Stimulated activated naive CD8-positive, alpha-beta T cell treated with anti-CD3 and anti-CD28 coated beads, Interleukin-15, amount 100 ng/mL, for 72 hours (primary cell): ENCODE measurements around the gene RBM20.
"Not testable (repeated sequence)": the region's sequence is repeated elsewhere in the genome, so short reads cannot be mapped to it uniquely, and the experiment has no call there.

Experiments used
- ATAC-seq: fragments of 150-1000 bp; cut with Tn5 transposase; 2 replicates; pipeline ENCODE4 v1.10.0; 2021; ENCODE audit warnings: mild to moderate bottlenecking, moderate library complexity
- DNase-seq, 2 donors: peaks; one replicate each; pipeline ENCODE4 v3.0.0; 2021 to 2022
- H3K27ac Mint-ChIP-seq, 2 donors: one replicate each; pipeline ENCODE4 v1.8.0; 2022; ENCODE audit warnings: mild to moderate bottlenecking in 2 of 2, mixed read lengths in 2 of 2, moderate library complexity in 2 of 2
- H3K27me3 Mint-ChIP-seq: one replicate; pipeline ENCODE4 v1.8.0; 2022; ENCODE audit warnings: mixed read lengths
- H3K4me1 Mint-ChIP-seq: one replicate; pipeline ENCODE4 v1.8.0; 2022; ENCODE audit warnings: mild to moderate bottlenecking, mixed read lengths
- H3K4me3 Mint-ChIP-seq, 2 donors: one replicate each; pipeline ENCODE4 v1.8.0; 2022; ENCODE audit warnings: mild to moderate bottlenecking in 2 of 2, mixed read lengths in 2 of 2, moderate library complexity in 1 of 2
- H3K9me3 Mint-ChIP-seq, 2 donors: one replicate each; pipeline ENCODE4 v1.8.0; 2022; ENCODE audit warnings: mixed read lengths in 2 of 2

RBM20 gene

DNA sequence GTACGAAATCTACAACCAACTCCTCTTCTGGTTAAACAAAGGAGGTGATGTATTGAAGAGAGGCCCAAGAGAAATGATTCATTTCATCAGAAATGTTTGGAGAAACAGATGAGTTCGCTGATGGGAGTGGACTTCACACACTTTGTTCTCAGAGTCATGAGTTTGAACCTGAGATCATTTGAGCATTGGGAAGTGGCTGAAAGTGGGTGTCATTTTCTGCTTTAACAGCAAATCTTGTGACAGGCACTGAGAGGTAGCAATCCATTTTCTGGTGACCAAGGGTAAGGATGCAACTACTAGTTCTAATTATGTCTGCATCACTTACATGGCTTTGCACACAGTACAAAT lies 51.4 kb downstream of the RBM20 start:
- Mint-ChIP-seq H3K4me1 (no peaks in the 10 kb centered on the region), H3K27ac (no peak overlapping the region), H3K9me3 (peaks cover 0 to 13% of the 10 kb centered on the region in 2 donors), H3K4me3 (no peak overlapping the region), H3K27me3 (no peaks in the 10 kb centered on the region)
- no peak for DNase-seq
- no peak for ATAC-seq

DNA sequence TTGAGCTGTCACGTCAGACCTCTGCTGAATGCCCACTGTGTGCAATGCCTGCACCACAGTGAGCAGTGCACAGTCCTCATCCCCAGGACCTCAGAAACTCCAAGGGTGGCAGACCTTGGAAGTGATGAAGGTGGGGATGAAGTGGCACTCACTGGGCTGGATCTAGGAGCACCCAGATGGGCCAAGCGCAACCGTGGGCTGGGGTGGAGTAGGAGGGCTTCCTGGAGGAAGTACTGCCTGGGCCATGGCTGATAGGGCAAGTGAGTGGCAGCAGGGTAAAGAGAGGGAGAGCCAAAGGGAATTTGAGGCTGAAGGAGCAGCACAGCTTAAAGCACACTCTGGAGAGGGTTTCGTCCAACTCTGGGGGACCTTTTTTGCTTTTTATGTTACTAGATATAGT lies 52.3 kb downstream of the RBM20 start:
- ATAC-seq (no peak), DNase-seq (no peak)
- H3K4me3 Mint-ChIP-seq = no peak overlapping the region
- H3K9me3 Mint-ChIP-seq = peaks cover 0 to 13% of the 10 kb centered on the region in 2 donors
- H3K4me1 Mint-ChIP-seq = no peaks in the 10 kb centered on the region
- H3K27ac Mint-ChIP-seq = no peak overlapping the region
- no peaks in the 10 kb centered on the region for H3K27me3 Mint-ChIP-seq

DNA sequence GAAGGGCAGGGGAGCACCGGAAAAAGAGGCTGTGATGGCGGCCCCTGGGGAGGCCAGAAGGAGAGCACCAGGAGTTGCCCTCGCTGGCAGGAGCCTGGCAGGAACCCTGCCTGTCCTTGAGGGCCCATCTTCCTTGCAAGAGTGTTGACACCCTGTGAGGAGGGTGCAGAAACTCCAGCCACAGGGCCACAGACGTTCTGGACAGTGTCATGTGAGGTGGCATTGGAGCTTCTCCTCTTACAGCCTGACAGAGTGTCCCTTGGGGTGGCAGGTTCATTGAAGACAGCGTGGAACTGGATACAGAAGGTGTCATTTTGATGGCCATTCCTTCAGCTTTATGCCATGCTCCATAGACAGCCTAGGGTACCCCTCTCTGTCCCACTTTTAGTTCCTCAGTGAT lies 54.2 kb downstream of the RBM20 start:
- no peak overlapping the region for H3K4me3 Mint-ChIP-seq
- H3K4me1 Mint-ChIP-seq = no peaks in the 10 kb centered on the region
- no peak for ATAC-seq
- H3K27ac Mint-ChIP-seq = no peak overlapping the region
- DNase-seq = no peak
- H3K27me3 Mint-ChIP-seq = no peaks in the 10 kb centered on the region
- peaks cover 0 to 1% of the 10 kb centered on the region in 2 donors for H3K9me3 Mint-ChIP-seq

DNA sequence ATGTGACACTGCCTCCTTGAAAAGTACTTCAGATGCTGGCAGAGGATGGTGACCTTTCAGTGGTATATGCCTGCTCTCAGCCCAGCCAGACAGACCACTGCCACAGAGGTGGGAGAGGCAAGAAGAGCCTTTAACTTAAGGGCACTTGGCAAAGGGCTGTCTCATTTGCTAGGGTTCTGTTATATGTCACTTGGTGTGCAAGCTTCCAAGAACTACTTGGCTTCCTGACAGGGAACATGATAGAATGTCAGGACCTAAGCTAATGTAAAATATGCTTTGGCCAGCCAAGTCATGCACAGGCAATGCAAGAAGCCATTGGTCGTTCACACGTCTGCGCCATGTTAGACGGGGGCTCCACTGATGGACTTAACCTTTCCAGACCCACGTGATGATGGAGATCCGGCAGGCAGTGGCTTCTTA lies 54.7 kb downstream of the RBM20 start:
- DNase-seq (no peak), ATAC-seq (no peak)
- Mint-ChIP-seq H3K4me3 (no peak overlapping the region), H3K27me3 (no peaks in the 10 kb centered on the region), H3K9me3 (no peaks in the 10 kb centered on the region), H3K27ac (no peak overlapping the region), H3K4me1 (no peaks in the 10 kb centered on the region)

DNA sequence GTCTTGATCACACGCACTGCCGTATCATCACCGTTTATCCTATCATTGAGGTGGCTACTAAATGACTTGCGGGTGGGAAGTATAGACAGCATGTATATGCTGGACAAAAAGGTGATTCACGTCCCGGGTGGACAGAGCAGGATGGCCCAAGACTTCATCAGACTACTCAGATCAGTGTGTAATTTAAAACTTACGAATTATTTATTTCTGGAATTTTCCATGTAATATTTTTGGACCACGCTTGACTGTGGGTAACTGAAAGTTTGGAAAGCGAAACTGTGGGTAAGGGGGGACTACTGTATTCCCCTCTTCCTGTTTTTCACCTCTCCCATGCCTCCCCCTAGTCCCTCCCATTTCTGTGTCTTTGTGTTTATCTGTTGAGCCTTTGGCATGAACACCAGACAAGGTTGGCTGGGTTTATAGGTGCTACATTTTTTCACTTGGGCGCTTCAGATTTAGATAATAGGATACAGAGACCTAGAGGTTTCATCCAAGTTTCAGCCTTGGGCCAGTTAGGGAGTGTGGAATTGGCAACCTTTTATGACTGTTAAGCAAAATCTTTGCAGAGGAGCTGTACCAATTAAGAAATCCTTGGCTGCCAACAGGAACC lies 55.8 kb downstream of the RBM20 start:
- H3K4me1 Mint-ChIP-seq = no peaks in the 10 kb centered on the region
- no peaks in the 10 kb centered on the region for H3K9me3 Mint-ChIP-seq
- no peak for DNase-seq

DNA sequence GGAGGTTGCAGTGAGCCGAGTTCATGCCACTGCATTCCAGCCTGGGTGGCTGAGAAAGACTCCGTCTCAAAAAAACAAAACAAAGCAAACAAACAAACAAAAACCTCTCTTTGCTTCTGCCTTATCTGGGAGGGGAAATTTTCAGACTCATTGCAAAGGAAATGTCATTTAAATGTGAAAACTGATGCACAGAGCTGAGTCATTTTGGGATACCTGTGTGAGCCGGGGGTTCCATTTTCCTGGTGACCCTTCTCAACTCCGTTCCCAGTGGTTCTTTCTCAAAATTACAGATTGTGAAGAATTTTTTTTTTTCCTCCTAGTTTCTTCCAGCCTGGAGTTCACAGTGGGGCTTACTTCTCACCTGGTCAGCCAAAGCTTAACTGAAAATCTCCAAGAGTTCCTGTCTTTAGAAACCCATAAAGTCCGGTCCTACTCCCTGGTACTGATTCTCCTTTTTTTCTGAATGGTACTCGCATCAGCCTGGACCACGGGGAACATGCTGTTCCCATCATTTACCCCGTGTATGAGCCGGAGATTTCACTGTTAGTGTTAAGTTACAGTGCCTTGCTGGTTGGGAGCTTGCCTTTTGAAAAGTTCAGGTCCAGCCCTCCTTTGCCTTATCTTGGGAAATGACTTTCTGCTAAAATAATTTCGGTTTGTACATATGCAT lies 56.9 kb downstream of the RBM20 start:
- H3K27ac Mint-ChIP-seq = peak overlapping the region in 1 of 2 donors; percentile 12
- ATAC-seq (no peak), DNase-seq (no peak)
- peaks cover 1% of the 10 kb centered on the region for H3K27me3 Mint-ChIP-seq
- H3K9me3 Mint-ChIP-seq = no peaks in the 10 kb centered on the region
- no peak overlapping the region for H3K4me3 Mint-ChIP-seq
- H3K4me1 Mint-ChIP-seq = no peaks in the 10 kb centered on the region

More for the DNA sequence above, 55.8 kb downstream of the RBM20 start:
- no peak overlapping the region for H3K27ac Mint-ChIP-seq
- no peak for ATAC-seq
- no peaks in the 10 kb centered on the region for H3K27me3 Mint-ChIP-seq
- H3K4me3 Mint-ChIP-seq = no peak overlapping the region

DNA sequence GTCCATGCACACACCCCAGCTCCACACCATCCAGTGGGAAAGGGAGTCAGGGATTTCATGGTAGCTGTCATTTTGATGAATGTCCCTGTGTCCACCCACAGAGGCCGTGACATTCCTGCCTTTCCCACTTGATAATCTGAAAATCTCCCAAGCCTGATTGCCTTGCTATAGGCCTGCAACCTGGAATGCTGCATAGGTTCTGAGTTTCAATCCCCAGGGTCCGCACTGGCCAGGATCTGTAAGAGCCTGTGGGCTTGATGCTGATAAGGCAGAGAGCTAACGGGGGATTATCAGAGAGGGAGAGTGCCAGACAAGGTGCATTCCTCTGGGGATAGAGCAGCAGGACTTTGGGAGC lies 57.5 kb downstream of the RBM20 start:
- Mint-ChIP-seq H3K27ac (no peak overlapping the region), H3K9me3 (no peaks in the 10 kb centered on the region), H3K4me1 (no peaks in the 10 kb centered on the region), H3K27me3 (peaks cover 7% of the 10 kb centered on the region), H3K4me3 (no peak overlapping the region)
- DNase-seq (no peak), ATAC-seq (no peak)

DNA sequence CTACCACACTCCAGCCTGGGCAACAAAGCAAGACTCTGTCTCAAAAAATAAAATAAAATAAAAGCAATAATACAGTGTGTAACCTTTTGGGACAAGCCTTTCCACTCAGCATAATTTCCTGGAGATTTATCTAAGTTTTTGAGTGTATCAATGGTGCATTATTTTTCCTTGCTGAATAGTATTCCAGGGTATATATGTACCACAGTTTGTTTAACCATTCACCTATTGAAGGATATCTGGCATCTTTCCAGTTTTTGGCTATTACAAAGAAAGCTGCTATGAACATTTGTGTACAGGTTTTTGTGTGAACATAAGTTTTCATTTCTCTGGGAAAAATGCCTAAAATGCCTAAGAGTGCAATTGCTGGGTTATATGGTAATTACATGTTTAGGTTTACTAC lies 59.9 kb downstream of the RBM20 start:
- Mint-ChIP-seq H3K27ac (no peak overlapping the region), H3K4me1 (no peaks in the 10 kb centered on the region), H3K27me3 (peaks cover 15% of the 10 kb centered on the region), H3K4me3 (no peak overlapping the region), H3K9me3 (no peaks in the 10 kb centered on the region)
- DNase-seq (no peak), ATAC-seq (no peak)

DNA sequence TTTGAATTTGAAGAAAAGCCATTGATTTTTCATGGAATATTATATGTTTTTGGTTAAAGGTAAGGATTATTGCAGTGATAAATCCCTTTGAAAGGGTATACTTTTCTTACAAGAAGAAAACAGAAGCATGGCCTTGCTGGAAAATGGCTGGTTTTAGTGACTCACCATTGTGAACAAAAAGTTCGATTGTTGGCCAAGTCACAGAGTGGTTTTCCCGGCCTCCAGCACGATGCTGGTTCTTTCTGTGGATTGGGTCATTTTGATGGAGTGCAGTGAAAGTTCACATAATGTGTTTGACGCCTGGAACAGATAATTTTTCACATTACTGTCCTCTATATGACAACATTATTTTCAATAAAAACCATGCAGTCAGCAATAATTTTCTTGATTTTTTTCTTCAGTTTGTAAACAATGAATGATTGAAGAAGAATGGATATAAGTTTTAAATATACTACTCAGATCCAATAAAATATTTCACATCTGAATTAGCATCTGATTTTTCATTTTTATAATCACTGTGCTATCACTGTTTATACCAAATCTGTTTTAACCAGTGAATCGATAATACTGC lies 60.9 kb downstream of the RBM20 start:
- Mint-ChIP-seq H3K27me3 (peaks cover 17% of the 10 kb centered on the region), H3K4me3 (no peak overlapping the region), H3K4me1 (no peaks in the 10 kb centered on the region), H3K9me3 (no peaks in the 10 kb centered on the region), H3K27ac (no peak overlapping the region)
- DNase-seq = no peak
- no peak for ATAC-seq

DNA sequence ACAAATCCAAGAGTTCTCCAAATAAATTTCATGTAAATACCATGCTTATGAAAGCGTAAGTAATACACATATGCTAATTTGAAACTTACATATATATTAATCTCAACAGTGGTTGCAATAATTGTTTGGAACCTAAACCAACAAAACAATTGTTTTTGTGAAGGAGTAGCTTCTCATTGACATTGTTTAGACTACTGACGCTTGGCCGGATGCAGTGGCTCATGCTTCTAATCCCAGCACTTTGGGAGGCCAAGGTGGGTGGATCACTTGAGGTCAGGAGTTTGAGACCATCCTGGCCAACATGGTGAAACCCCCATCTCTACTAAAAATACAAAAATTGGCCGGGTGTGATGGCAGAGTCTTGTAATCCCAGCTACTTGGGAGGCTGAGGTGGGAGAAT lies 61.5 kb downstream of the RBM20 start:
- not testable (repeated sequence) for H3K9me3 Mint-ChIP-seq, ATAC-seq, H3K27ac Mint-ChIP-seq, H3K4me3 Mint-ChIP-seq, DNase-seq, H3K4me1 Mint-ChIP-seq
- H3K27me3 Mint-ChIP-seq = peaks cover 17% of the 10 kb centered on the region

DNA sequence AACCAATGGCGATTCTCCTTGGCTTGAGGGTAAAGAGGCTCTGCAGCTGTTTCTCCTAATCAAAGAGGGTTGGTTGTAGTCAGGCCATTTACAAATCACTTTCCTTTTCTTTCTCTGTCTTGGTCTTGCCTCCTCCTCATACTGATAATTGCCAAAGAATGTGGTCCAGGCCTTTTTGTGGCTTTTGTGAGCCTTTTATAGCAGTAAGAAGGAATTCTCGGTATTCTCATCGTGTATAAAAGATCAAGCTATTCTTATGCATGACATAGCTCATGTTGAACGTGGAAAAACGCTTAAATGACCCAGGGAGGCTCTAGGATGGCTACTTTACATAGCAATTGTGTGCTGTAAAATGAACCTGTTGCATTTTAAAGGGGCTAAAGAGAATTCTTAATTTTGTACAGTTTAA lies 62.6 kb downstream of the RBM20 start:
- Mint-ChIP-seq H3K9me3 (no peaks in the 10 kb centered on the region), H3K4me3 (no peak overlapping the region), H3K27me3 (peaks cover 17% of the 10 kb centered on the region), H3K27ac (no peak overlapping the region), H3K4me1 (no peaks in the 10 kb centered on the region)
- ATAC-seq = no peak
- no peak for DNase-seq

DNA sequence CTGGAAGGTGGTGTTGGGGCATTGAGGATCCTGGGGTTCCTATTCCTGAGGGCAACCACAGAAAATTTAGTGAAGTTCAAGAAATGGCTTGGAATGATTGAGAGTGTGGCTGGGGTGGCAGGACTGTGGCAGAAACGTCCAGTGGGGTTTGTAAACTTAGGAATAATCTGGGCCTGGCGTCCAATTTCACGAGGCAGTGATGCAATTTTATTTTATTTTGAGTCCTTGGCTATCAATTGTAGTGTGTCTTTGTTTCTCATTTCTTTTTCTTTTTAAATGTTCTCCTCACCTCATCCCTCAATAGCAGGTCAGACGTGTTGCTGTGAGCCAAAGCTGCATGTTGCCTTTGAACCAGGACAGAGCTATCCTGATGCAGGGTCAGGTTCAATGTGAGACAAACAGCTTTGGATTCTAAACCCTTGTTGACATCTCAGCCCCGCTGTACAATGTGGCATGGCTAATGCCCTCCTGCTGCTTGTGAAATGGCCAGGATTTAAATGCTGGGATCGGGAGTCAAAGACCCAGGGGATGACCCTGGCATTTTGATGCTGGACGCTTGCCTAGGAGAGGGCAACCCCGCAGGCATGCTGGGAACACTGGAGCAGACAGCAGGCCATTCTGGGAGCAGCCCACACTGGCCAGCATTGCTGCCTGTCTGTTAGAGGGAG lies 64.8 kb downstream of the RBM20 start:
- H3K4me1 Mint-ChIP-seq = no peaks in the 10 kb centered on the region
- H3K27me3 Mint-ChIP-seq = peaks cover 24% of the 10 kb centered on the region
- H3K27ac Mint-ChIP-seq = no peak overlapping the region
- DNase-seq (no peak), ATAC-seq (no peak)
- no peaks in the 10 kb centered on the region for H3K9me3 Mint-ChIP-seq
- H3K4me3 Mint-ChIP-seq = no peak overlapping the region

DNA sequence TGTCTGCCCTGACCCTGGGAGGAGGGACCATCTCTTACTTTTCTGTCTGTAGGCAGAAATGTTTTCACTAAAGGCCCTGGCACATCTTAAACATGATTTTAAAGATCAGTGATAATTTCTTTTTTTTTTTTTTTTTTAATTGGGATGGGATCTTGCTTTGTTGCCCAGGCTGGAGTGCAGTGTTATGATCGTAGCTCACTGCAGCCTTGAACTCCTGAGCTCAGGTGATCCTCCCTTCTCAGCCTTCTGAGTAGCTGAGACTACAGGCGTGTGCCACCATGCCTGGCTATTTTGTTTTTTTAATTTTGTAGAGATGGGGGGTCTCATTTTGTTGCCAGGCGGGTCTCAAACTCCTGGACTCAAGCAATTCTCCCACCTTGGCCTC lies 65.3 kb downstream of the RBM20 start:
- no peak for DNase-seq
- no peak for ATAC-seq
- no peaks in the 10 kb centered on the region for H3K4me1 Mint-ChIP-seq

DNA sequence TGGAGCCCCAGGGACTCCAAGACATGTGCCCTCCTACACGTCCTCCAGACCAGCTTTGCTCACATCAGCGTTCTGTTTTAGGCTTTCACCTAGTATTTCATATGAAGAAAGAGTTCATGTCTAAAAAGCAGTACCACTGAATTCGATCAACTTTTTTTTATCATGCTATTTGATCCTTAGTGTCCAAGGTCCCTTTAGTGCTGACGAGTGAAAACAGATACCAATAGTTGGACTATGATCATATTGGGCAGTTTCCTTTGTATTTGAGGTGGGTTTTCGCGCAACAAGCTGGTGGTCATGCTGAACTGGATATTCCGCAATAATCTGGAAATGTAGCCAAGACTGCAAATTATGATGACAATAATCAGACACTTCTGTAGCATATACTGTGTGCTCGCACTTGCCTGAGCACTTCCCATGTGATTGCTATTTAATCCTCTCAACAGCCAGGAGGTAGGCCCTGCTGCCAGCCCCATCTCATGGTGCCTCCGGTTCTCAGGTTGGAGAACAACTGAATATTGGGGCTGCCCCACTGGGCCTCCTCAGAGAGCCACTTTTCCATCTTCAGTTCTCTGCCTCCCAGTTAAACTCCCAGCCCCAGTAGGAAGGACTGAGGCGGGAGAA lies 65.9 kb downstream of the RBM20 start:
- DNase-seq (no peak), ATAC-seq (no peak)
- H3K27me3 Mint-ChIP-seq = peaks cover 24% of the 10 kb centered on the region
- H3K4me3 Mint-ChIP-seq = no peak overlapping the region
- no peak overlapping the region for H3K27ac Mint-ChIP-seq
- no peaks in the 10 kb centered on the region for H3K4me1 Mint-ChIP-seq
- H3K9me3 Mint-ChIP-seq = no peaks in the 10 kb centered on the region

More for the DNA sequence above, 65.3 kb downstream of the RBM20 start:
- Mint-ChIP-seq H3K27me3 (peaks cover 24% of the 10 kb centered on the region), H3K27ac (no peak overlapping the region), H3K4me3 (no peak overlapping the region), H3K9me3 (no peaks in the 10 kb centered on the region)

DNA sequence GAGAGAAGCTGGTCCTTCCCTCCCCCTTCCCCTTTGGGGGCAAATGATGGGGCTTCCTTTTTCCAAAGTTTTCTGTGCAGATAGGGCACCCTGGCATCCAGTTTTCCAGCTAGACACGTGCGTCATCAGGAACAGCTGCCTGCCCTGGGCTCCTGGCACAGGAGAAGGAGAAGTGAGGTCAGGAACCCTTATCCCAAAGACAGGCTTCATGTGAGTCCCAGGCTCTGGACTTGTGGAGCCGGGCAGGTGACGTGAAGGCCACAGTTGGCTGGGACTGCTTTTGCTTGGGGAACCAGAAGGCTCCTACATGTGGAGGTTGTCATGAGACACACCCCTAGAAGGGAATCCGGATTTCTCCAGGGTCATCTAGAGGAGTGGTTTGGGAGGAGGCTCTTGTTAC lies 66.5 kb downstream of the RBM20 start:
- Mint-ChIP-seq H3K4me1 (no peaks in the 10 kb centered on the region), H3K27ac (peak overlapping the region in 1 of 2 donors; percentile 89), H3K27me3 (peaks cover 24% of the 10 kb centered on the region), H3K4me3 (no peak overlapping the region), H3K9me3 (no peaks in the 10 kb centered on the region)
- DNase-seq = no peak
- no peak for ATAC-seq

DNA sequence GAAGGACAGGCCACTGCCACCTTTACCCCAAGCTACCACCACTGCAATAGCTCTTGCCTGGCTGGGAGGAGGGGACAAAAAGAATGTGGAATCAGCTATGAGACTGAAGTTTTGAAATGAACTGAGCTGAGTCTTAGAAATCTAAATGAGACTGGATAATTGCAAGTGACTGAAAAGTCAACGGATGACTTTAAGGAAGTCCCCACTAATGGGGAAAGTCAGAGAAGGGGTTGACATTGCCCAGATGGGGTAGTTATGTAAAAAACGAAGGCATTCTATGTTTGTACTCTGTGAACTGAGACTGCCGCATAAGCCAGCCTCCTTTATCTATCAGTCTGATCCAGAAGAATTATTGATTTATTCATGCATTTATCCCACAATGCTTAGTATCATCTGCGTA lies 67.2 kb downstream of the RBM20 start:
- Mint-ChIP-seq H3K4me1 (no peaks in the 10 kb centered on the region), H3K27ac (no peak overlapping the region), H3K27me3 (peaks cover 19% of the 10 kb centered on the region), H3K9me3 (no peaks in the 10 kb centered on the region), H3K4me3 (no peak overlapping the region)
- DNase-seq = no peak
- no peak for ATAC-seq
